GM20000 (cell line): ENCODE measurements around the gene TRANK1.

ENCODE experiments used
- DNase-seq: peaks from one replicate; pipeline ENCODE4 v3.0.0; 2012; ENCODE audit warnings: low spot score
- CTCF ChIP-seq: IDR thresholded peaks from 2 replicates; pipeline ENCODE4 v1.5.1; 2012; ENCODE audit warnings: mild to moderate bottlenecking, control low read depth; ENCODE audit errors: extremely low read depth, missing control alignments

TRANK1 gene

GRCh38 chr3:36924744-36925521 is 19.9 kb downstream of the TRANK1 start:
- no peak for DNase-seq
- TF ChIP-seq CTCF = no peak

GRCh38 chr3:36923981-36924743 is 20.7 kb downstream of the TRANK1 start:
- DNase-seq = no peak
- TF ChIP-seq CTCF = no peak

GRCh38 chr3:36923523-36923943 is 21.3 kb downstream of the TRANK1 start:
- TF ChIP-seq CTCF = no peak
- no peak for DNase-seq

- TF ChIP-seq CTCF = no peak
- DNase-seq = no peak
These were observed 23.8 kb downstream of the TRANK1 start for GRCh38 chr3:36920884-36921567.

GRCh38 chr3:36919439-36920160 is 25.3 kb downstream of the TRANK1 start:
- TF ChIP-seq CTCF = no peak
- no peak for DNase-seq

GRCh38 chr3:36918050-36918449 is 26.8 kb downstream of the TRANK1 start:
- TF ChIP-seq CTCF = no peak
- DNase-seq = no peak
